ENCODE data around the gene SCARF2. TPM values are rescaled to one million over a fixed set of nuclear protein-coding genes. Genes with fewer than 3 reads are reported as not detected.
A peak's percentile ranks its signal among the peaks of the same experiment; 100 is the strongest.
"Not testable (repeated sequence)": the region's sequence is repeated elsewhere in the genome, so short reads cannot be mapped to it uniquely, and the experiment has no call there.

Gene SCARF2
- total and polyA plus RNA-seq, 2 experiments from 2014 or later = 7.9 to 45.6 TPM

DNA sequence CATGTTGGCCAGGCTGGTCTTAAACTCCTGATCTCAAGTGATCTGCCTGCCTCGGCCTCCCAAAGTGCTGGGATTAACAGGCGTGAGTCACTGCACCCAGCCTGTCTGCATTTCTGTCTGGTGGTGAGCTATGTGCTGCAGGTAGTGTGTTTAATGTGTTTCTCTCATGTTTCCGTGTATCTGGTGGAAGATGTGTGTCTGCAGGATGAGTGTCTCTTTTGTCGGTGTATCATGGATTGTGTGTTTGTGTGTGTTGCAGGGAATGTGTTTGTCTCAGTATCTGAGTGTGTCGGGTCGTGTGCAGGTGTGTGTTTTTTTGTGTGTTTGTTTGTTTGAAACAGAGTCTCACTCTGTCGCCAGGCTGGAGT, 16.1 kb downstream of the SCARF2 start:
- no peaks in the 10 kb centered on the region for H3K79me2 ChIP-seq (ENCODE audit: insufficient read depth)
- peaks cover 4% of the 10 kb centered on the region; the same call in 1 of the 2 replicates for H3F3A ChIP-seq (ENCODE audit: insufficient read depth)
- H3K27ac ChIP-seq = no peak overlapping the region
- no peak overlapping the region for H3K9ac ChIP-seq
- H3K27me3 ChIP-seq (replicated peaks; ENCODE audit: insufficient read depth) = no peaks in the 10 kb centered on the region
- H3K4me1 ChIP-seq (ENCODE audit: insufficient read depth) = peaks cover 15% of the 10 kb centered on the region
- H3K9me2 ChIP-seq (ENCODE audit: insufficient read depth) = no peaks in the 10 kb centered on the region
- WGBS, 2 experiments (ENCODE audit: low coverage in 1 of 2, low lambda C conversion rate in 2 of 2, missing lambda C conversion rate in 2 of 2) = 93 to 95% methylated on average over 7 of the region's 7 CpGs
- in situ Hi-C loops (cut with MboI) = no loop called here
- no peaks in the 10 kb centered on the region for H3K36me3 ChIP-seq (ENCODE audit: low read depth)
- TF ChIP-seq EZH2 (IDR thresholded peaks at IDR 0.05; ENCODE audit: insufficient read depth, poor library complexity, severe bottlenecking) (no peak), EZH2phosphoT487 (IDR thresholded peaks at IDR 0.05; ENCODE audit: insufficient read depth, low read depth) (no peak)
- no peak for DNase-seq
- no peak overlapping the region for H3K4me2 ChIP-seq (ENCODE audit: unreplicated experiment)
- no peaks in the 10 kb centered on the region for H3K9me3 ChIP-seq (ENCODE audit: low read depth)
- H2AFZ ChIP-seq = no peak overlapping the region
- H3K4me3 ChIP-seq = no peak overlapping the region
- H4K20me1 ChIP-seq (ENCODE audit: insufficient read depth) = no peaks in the 10 kb centered on the region

DNA sequence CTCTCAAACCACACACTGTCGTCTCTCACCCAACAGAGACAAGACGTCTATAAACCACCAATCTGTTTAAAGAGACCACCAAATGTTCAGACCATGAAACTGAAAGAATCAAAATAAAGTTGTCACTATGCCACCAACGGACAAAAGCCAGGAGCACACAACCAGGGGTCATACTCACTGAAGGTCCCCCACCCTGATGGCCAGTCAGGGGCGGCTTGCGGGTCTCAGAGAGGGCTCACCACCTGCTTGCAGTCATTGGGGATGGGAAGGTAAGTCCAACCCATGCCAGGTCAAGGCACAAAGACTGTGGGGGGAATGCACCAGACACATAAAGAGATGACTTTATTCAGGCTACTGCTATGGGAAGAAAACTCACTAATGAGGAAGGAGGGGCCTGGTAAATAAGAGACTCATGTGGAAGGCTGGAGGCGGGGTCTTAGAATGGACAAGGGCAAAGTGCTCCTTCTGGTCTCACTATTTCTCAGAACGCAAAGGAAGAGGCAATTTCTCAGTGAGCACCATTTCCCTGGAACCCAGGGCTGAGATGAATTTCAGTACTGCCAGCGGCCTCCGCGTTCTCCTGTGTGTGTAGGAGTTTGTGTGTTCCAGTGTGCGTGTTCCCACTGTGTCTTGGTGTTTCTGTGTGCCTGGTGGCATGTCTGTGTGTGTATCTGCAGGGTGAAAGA, 17.3 kb downstream of the SCARF2 start:
- H3K27ac ChIP-seq = no peak overlapping the region
- no peak overlapping the region for H3K4me3 ChIP-seq
- no peak overlapping the region for H3K4me2 ChIP-seq (ENCODE audit: unreplicated experiment)
- H3F3A ChIP-seq (ENCODE audit: insufficient read depth) = peaks cover 4% of the 10 kb centered on the region; the same call in 1 of the 2 replicates
- no peaks in the 10 kb centered on the region for H3K9me2 ChIP-seq (ENCODE audit: insufficient read depth)
- H3K4me1 ChIP-seq (ENCODE audit: insufficient read depth) = peaks cover 15% of the 10 kb centered on the region
- no peaks in the 10 kb centered on the region for H3K79me2 ChIP-seq (ENCODE audit: insufficient read depth)
- H3K9ac ChIP-seq = no peak overlapping the region
- H2AFZ ChIP-seq = no peak overlapping the region
- no peaks in the 10 kb centered on the region for H3K27me3 ChIP-seq (replicated peaks; ENCODE audit: insufficient read depth)
- no peaks in the 10 kb centered on the region for H4K20me1 ChIP-seq (ENCODE audit: insufficient read depth)
- in situ Hi-C loops (cut with MboI) = no loop called here
- 93% methylated on average over 11 of the region's 11 CpGs for WGBS, 2 experiments (ENCODE audit: low coverage in 1 of 2, low lambda C conversion rate in 2 of 2, missing lambda C conversion rate in 2 of 2)
- TF ChIP-seq EZH2 (IDR thresholded peaks at IDR 0.05; ENCODE audit: insufficient read depth, poor library complexity, severe bottlenecking) (no peak), EZH2phosphoT487 (IDR thresholded peaks at IDR 0.05; ENCODE audit: insufficient read depth, low read depth) (no peak)
- no peaks in the 10 kb centered on the region for H3K9me3 ChIP-seq (ENCODE audit: low read depth)
- DNase-seq = no peak
- H3K36me3 ChIP-seq (ENCODE audit: low read depth) = no peaks in the 10 kb centered on the region

DNA sequence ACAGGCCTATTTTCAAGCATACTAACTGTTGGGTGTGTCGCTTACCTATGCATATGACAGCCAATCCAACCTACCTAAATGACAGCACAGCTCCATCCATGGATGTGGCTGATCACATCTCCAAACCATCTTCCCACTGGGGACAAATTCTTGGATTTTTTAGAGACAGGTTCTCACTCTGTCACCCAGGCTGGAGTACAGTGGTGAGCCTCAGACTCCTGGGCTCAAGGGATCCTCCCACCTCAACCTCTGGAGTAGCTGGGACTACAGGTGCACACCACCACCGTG, 18.0 kb downstream of the SCARF2 start:
- Histone ChIP-seq H3K27me3 (replicated peaks; ENCODE audit: insufficient read depth) (no peaks in the 10 kb centered on the region), H3K36me3 (ENCODE audit: low read depth) (no peaks in the 10 kb centered on the region), H2AFZ (no peak overlapping the region), H3K9me2 (ENCODE audit: insufficient read depth) (no peaks in the 10 kb centered on the region), H3K4me2 (ENCODE audit: unreplicated experiment) (no peak overlapping the region), H3F3A (ENCODE audit: insufficient read depth) (peaks cover 4% of the 10 kb centered on the region; the same call in 1 of the 2 replicates), H3K79me2 (ENCODE audit: insufficient read depth) (no peaks in the 10 kb centered on the region), H3K9ac (no peak overlapping the region), H3K4me1 (ENCODE audit: insufficient read depth) (peaks cover 15% of the 10 kb centered on the region), H3K27ac (no peak overlapping the region), H3K4me3 (no peak overlapping the region), H3K9me3 (ENCODE audit: low read depth) (no peaks in the 10 kb centered on the region), H4K20me1 (ENCODE audit: insufficient read depth) (no peaks in the 10 kb centered on the region)
- 86 to 95% methylated on average over 2 of the region's 2 CpGs for WGBS, 2 experiments (ENCODE audit: low coverage in 1 of 2, low lambda C conversion rate in 2 of 2, missing lambda C conversion rate in 2 of 2)
- TF ChIP-seq EZH2phosphoT487 (IDR thresholded peaks at IDR 0.05; ENCODE audit: insufficient read depth, low read depth) = no peak
- no peak for TF ChIP-seq EZH2 (IDR thresholded peaks at IDR 0.05; ENCODE audit: insufficient read depth, poor library complexity, severe bottlenecking)
- in situ Hi-C loops (cut with MboI) = no loop called here
- no peak for DNase-seq

DNA sequence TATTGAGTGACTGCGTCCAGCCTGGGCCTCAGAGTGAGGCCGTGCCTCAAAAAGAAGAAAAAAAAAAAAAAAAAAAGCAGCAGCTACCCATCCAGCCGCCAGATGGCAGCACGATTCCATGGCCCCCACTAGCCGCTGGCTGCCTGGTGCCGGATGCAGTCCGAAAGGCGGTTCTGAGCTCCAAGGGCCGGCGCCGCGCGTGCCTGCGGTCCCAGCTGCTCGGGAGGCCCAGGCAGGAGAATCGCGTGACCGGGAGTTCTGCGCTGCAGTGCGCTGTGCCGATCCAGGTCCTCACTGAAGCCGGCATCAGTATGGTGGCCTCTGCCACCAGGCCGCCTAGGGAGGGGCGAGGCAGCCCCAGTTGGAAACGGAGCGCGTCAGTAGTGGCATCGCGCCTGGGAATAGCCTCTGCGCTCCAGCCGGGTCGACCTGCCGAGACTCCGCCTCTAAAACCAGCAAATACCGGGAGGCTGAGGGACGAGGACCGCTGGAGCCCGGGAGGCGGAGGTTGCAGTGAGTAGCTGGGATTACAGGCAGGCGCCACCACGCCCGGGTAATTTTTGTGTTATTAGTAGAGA, 19.3 kb downstream of the SCARF2 start:
- no peaks in the 10 kb centered on the region for H3K9me2 ChIP-seq (ENCODE audit: insufficient read depth)
- peaks cover 4% of the 10 kb centered on the region; the same call in 1 of the 2 replicates for H3F3A ChIP-seq (ENCODE audit: insufficient read depth)
- peak overlapping the region; percentile 72 for H3K4me3 ChIP-seq
- H3K9ac ChIP-seq = peak overlapping the region; percentile 72
- H3K27me3 ChIP-seq (replicated peaks; ENCODE audit: insufficient read depth) = no peaks in the 10 kb centered on the region
- no peaks in the 10 kb centered on the region for H3K9me3 ChIP-seq (ENCODE audit: low read depth)
- H2AFZ ChIP-seq = peak overlapping the region; percentile 79
- peak; percentile 96 for DNase-seq
- no peaks in the 10 kb centered on the region for H3K36me3 ChIP-seq (ENCODE audit: low read depth)
- H4K20me1 ChIP-seq (ENCODE audit: insufficient read depth) = no peaks in the 10 kb centered on the region
- WGBS, 2 experiments (ENCODE audit: low coverage in 1 of 2, low lambda C conversion rate in 2 of 2, missing lambda C conversion rate in 2 of 2) = 3 to 4% methylated on average over 35 to 41 of the region's 42 CpGs
- peaks cover 12% of the 10 kb centered on the region for H3K4me1 ChIP-seq (ENCODE audit: insufficient read depth)
- H3K79me2 ChIP-seq (ENCODE audit: insufficient read depth) = no peaks in the 10 kb centered on the region
- peak overlapping the region; percentile 28 for H3K27ac ChIP-seq
- TF ChIP-seq EZH2phosphoT487 (IDR thresholded peaks at IDR 0.05; ENCODE audit: insufficient read depth, low read depth) = no peak
- no peak for TF ChIP-seq EZH2 (IDR thresholded peaks at IDR 0.05; ENCODE audit: insufficient read depth, poor library complexity, severe bottlenecking)
- in situ Hi-C loops (cut with MboI) = no loop called here
- peak overlapping the region; percentile 72 for H3K4me2 ChIP-seq (ENCODE audit: unreplicated experiment)

DNA sequence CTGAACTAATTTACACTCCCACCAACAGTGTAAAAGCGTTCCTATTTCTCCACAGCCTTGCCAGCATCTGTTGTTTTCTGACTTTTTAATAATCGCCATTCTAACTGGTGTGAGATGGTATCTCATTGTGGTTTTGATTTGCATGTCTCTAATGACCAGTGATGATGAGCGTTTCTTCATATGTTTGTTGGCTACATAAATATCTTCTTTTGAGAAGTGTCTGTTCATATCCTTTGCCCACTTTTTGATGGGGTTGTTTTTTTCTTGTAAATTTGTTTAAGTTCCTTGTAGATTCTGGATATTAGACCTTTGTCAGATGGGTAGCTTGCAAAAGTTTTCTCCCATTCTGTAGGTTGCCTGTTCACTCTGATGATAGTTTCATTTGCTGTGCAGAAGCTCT, 21.9 kb downstream of the SCARF2 start:
- H3K36me3 ChIP-seq (ENCODE audit: low read depth); H3K4me3 ChIP-seq; H3K79me2 ChIP-seq (ENCODE audit: insufficient read depth); DNase-seq; H3K9me3 ChIP-seq (ENCODE audit: low read depth); H3K27ac ChIP-seq; in situ Hi-C loops (cut with MboI); H3F3A ChIP-seq (ENCODE audit: insufficient read depth); H4K20me1 ChIP-seq (ENCODE audit: insufficient read depth); H3K4me2 ChIP-seq (ENCODE audit: unreplicated experiment); H3K9ac ChIP-seq; H3K9me2 ChIP-seq (ENCODE audit: insufficient read depth); H3K27me3 ChIP-seq (replicated peaks; ENCODE audit: insufficient read depth); H3K4me1 ChIP-seq (ENCODE audit: insufficient read depth); H2AFZ ChIP-seq: not testable (repeated sequence)
- 61 to 66% methylated on average over 3 of the region's 3 CpGs for WGBS, 2 experiments (ENCODE audit: low coverage in 1 of 2, low lambda C conversion rate in 2 of 2, missing lambda C conversion rate in 2 of 2)

DNA sequence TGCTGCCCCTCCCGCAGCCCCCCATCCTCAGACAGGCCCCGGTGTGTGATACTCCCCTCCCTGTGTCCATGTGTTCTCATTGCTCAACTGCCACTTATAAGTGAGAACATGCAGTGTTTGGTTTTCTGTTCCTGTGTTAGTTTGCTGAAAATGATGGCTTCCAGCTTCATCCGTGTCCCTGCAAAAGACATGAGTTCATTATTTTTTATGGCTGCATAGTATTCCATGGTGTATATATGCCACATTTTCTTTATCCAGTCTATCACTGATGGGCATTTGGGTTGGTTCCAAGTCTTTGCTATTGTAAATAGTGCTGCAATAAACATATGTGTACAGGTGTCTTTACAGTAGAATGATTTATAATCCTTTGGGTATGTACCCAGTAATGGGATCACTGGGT, 22.4 kb downstream of the SCARF2 start:
- H3K9ac ChIP-seq; H3K27me3 ChIP-seq (replicated peaks; ENCODE audit: insufficient read depth); H3K4me2 ChIP-seq (ENCODE audit: unreplicated experiment); H3K79me2 ChIP-seq (ENCODE audit: insufficient read depth); H3K9me2 ChIP-seq (ENCODE audit: insufficient read depth); H3K4me1 ChIP-seq (ENCODE audit: insufficient read depth); H2AFZ ChIP-seq; H3K4me3 ChIP-seq; DNase-seq; H4K20me1 ChIP-seq (ENCODE audit: insufficient read depth); in situ Hi-C loops (cut with MboI); H3F3A ChIP-seq (ENCODE audit: insufficient read depth); H3K36me3 ChIP-seq (ENCODE audit: low read depth); H3K9me3 ChIP-seq (ENCODE audit: low read depth); H3K27ac ChIP-seq: not testable (repeated sequence)
- WGBS, 2 experiments (ENCODE audit: low coverage in 1 of 2, low lambda C conversion rate in 2 of 2, missing lambda C conversion rate in 2 of 2) = 43 to 47% methylated on average over 3 of the region's 3 CpGs

All from GM23248 (cell line).